Fibroblast of lung (primary cell): Measurements from ENCODE around the gene CPA5. TPM values are rescaled to one million over a fixed set of nuclear protein-coding genes. Genes with fewer than 3 reads are reported as not detected.
"Not testable (repeated sequence)": the region's sequence is repeated elsewhere in the genome, so short reads cannot be mapped to it uniquely, and the experiment has no call there.

ENCODE experiments used
- DNase-seq, 2 donors: peaks; one replicate each; pipeline versions ENCODE4 v3.0.0 to v3.0.0-alpha.2; 2010; ENCODE audit warnings: low read depth in 2 of 2
- H2AFZ ChIP-seq: 2 replicates; pipeline ENCODE4 v1.5.1; 2012; ENCODE audit warnings: low read length, control low read depth, inconsistent platforms
- H3K27ac ChIP-seq: 2 replicates; pipeline ENCODE4 v1.5.1; 2011; ENCODE audit warnings: low read length, control low read depth; ENCODE audit not compliant: insufficient read depth
- H3K27me3 ChIP-seq: 2 replicates; pipeline ENCODE4 v1.5.1; 2011; ENCODE audit warnings: mild to moderate bottlenecking, low read length; ENCODE audit not compliant: control insufficient read depth, insufficient read depth
- H3K36me3 ChIP-seq: 2 replicates; pipeline ENCODE4 v1.5.1; 2011; ENCODE audit warnings: low read length; ENCODE audit not compliant: control insufficient read depth, insufficient read depth
- H3K4me1 ChIP-seq: 2 replicates; pipeline ENCODE4 v1.5.1; 2011; ENCODE audit warnings: low read length; ENCODE audit not compliant: control insufficient read depth, insufficient read depth; ENCODE audit errors: extremely low read depth
- H3K4me2 ChIP-seq: 2 replicates; pipeline ENCODE4 v1.5.1; 2011; ENCODE audit warnings: low read length, control low read depth; ENCODE audit not compliant: insufficient read depth; ENCODE audit errors: extremely low read depth
- H3K4me3 ChIP-seq, 4 experiments: fragments of 200-600 bp in 1 of 4; sonication (generic) in 1 of 4; replicated peaks in 1 of 4; 2 replicates each; pipeline ENCODE4 v1.5.1; 2011 to 2016; ENCODE audit warnings: low read length in 4 of 4, low read depth in 3 of 4, mild to moderate bottlenecking in 3 of 4, control low read depth in 2 of 4, inconsistent platforms in 1 of 4, mixed read lengths in 1 of 4; ENCODE audit not compliant: insufficient read depth in 1 of 4; ENCODE audit errors: control extremely low read depth in 1 of 4
- H3K79me2 ChIP-seq: 2 replicates; pipeline ENCODE4 v1.5.1; 2012; ENCODE audit warnings: mild to moderate bottlenecking, low read length, inconsistent platforms; ENCODE audit not compliant: control insufficient read depth, insufficient read depth
- H3K9ac ChIP-seq: 2 replicates; pipeline ENCODE4 v1.5.1; 2011; ENCODE audit warnings: mild to moderate bottlenecking, low read length, control low read depth; ENCODE audit not compliant: insufficient read depth
- H3K9me3 ChIP-seq: 2 replicates; pipeline ENCODE4 v1.5.1; 2012; ENCODE audit warnings: low read depth, low read length; ENCODE audit not compliant: control insufficient read depth, insufficient read depth
- H4K20me1 ChIP-seq: 2 replicates; pipeline ENCODE4 v1.5.1; 2011; ENCODE audit warnings: low read length; ENCODE audit not compliant: control insufficient read depth, insufficient read depth; ENCODE audit errors: extremely low read depth
- CTCF ChIP-seq, 2 donors: IDR thresholded peaks in 1 of 2; conservative IDR thresholded peaks in 1 of 2; 1 replicate in 1 of 2; 2 replicates in 1 of 2; pipeline ENCODE4 v1.5.1; 2011 to 2012; ENCODE audit warnings: low read length in 2 of 2, control low read depth in 1 of 2, inconsistent platforms in 1 of 2, low read depth in 1 of 2, mild to moderate bottlenecking in 1 of 2
- EZH2 ChIP-seq: IDR thresholded peaks from 2 replicates; pipeline ENCODE4 v1.5.1; 2012; ENCODE audit warnings: low read length, control low read depth, mild to moderate bottlenecking; ENCODE audit errors: missing control alignments
- polyA plus RNA-seq, 2 donors: library from polyadenylated mRNA; depleted of rRNA in 1 of 2; stranded (reverse) in 1 of 2; unstranded in 1 of 2; fragments of >200 nt; gene quantifications; 2 replicates each; pipeline ENCODE4 v1.2.1, GENCODE V29; 2011 to 2012; ENCODE audit warnings: missing spikeins in 1 of 2
- total RNA-seq: library from RNA; depleted of rRNA; stranded (reverse); fragments of >200 nt; gene quantifications from 2 replicates; pipeline ENCODE4 v1.2.1, GENCODE V29; 2014

CPA5 gene
- total and polyA plus RNA-seq, 2 donors (not counting 1 experiment from before 2014, with no cell fraction given), result not detected

DNA sequence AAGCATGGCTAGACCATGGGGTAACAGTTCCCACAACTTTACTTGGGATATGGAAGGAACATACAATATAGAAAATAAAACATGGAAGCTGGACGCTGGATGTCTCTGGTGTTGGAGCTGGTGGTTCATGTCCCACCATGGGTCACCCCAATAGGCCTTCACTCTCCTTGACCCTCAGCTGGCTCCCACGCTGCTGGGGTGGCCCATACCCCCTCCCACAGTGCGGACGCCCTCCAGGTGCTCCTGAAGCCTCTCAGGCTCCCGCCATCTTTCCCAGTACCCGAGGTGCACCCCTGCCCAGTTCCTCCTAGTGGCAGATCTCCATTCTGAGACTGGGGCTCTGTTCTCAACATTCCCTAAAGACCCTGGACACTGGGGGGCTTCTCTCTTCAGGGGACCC is 29.9 kb downstream of the CPA5 start:
- Histone ChIP-seq H2AFZ (no peak overlapping the region), H4K20me1 (no peaks in the 10 kb centered on the region), H3K79me2 (no peaks in the 10 kb centered on the region), H3K27me3 (no peaks in the 10 kb centered on the region), H3K27ac (peak overlapping the region; percentile 97), H3K4me1 (peaks cover 28% of the 10 kb centered on the region), H3K9ac (no peak overlapping the region), H3K4me2 (no peak overlapping the region), H3K9me3 (no peaks in the 10 kb centered on the region), H3K4me3 (no peak overlapping the region), H3K36me3 (no peaks in the 10 kb centered on the region)
- TF ChIP-seq CTCF (conservative IDR thresholded peaks at IDR 0.05 in 1 of 2, IDR thresholded peaks at IDR 0.05 in 1 of 2; ENCODE audit: low read depth in 1 of 2, low read length in 2 of 2) (no peak), EZH2 (no peak)
- no peak for DNase-seq

DNA sequence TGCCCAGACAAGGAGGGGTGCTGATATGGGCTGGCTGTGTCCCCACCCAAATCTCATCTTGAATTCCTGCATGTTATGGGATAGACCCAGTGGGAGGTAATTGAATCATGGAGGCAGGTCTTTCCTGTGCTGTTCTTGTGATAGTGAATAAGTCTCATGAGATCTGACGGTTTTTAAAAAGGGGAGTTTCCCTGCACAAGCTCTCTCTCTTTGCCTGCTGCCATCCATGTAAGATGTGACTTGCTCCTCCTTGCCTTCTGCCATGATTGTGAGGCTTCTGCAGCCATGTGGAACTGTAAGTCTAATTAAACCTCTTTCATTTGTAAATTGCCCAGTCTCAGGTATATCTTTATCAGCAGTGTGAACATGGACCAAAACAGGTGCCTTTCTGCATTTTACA is 31.8 kb downstream of the CPA5 start:
- not testable (repeated sequence) for H3K4me2 ChIP-seq, H3K4me3 ChIP-seq, H3K27me3 ChIP-seq, H3K27ac ChIP-seq, DNase-seq, H3K36me3 ChIP-seq, H3K79me2 ChIP-seq, H3K9ac ChIP-seq, H4K20me1 ChIP-seq, H3K9me3 ChIP-seq, H2AFZ ChIP-seq
- H3K4me1 ChIP-seq, result peaks cover 17% of the 10 kb centered on the region

DNA sequence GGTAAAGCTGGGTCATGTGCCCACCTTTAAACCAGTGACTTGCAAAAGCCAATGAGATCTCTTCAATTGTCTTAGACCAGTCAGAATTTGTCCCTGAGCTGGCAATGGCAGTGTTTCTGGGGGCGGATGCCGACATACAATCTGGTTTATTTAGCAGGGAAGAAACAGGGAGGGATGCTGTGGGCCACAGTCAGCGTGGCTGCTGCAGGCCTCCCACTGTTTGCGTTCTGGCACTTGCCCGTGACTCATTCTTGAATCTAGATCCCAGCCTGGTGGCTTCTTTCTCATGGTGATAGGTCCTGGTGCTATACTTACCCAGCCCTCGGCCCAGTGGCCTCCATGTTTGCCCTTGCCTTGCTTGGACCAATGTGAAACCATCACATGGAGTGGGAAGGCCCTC is 32.6 kb downstream of the CPA5 start:
- peaks cover 17% of the 10 kb centered on the region for H3K4me1 ChIP-seq
- no peak overlapping the region for H3K4me2 ChIP-seq
- H4K20me1 ChIP-seq, result no peaks in the 10 kb centered on the region
- no peak overlapping the region for H3K9ac ChIP-seq
- no peaks in the 10 kb centered on the region for H3K27me3 ChIP-seq
- TF ChIP-seq CTCF (conservative IDR thresholded peaks at IDR 0.05 in 1 of 2, IDR thresholded peaks at IDR 0.05 in 1 of 2; ENCODE audit: low read depth in 1 of 2, low read length in 2 of 2) (no peak), EZH2 (no peak)
- H3K27ac ChIP-seq, result no peak overlapping the region
- no peaks in the 10 kb centered on the region for H3K9me3 ChIP-seq
- no peak overlapping the region for H3K4me3 ChIP-seq
- H3K79me2 ChIP-seq, result no peaks in the 10 kb centered on the region
- DNase-seq, result peak in 1 of 2 donors; percentile 13
- no peak overlapping the region for H2AFZ ChIP-seq
- no peaks in the 10 kb centered on the region for H3K36me3 ChIP-seq
